HL-60 (cell line): Measurements from ENCODE around the gene ZNF544.

Experiments used
- DNase-seq, 2 experiments: peaks; one replicate each; pipeline ENCODE4 v3.0.0-alpha.2; 2010 to 2020; ENCODE audit warnings: low read depth in 1 of 2, low spot score in 1 of 2
- H3K27ac ChIP-seq: fragments of 250-450 bp; sonication (Bioruptor Pico); replicated peaks from 2 replicates; pipeline ENCODE4 v1.5.1; 2020; ENCODE audit warnings: mild to moderate bottlenecking, moderate library complexity
- H3K27me3 ChIP-seq: fragments of 250-450 bp; sonication (Bioruptor Pico); 2 replicates; pipeline ENCODE4 v1.5.1; 2021; ENCODE audit warnings: mild to moderate bottlenecking, moderate library complexity; ENCODE audit not compliant: insufficient read depth, poor library complexity, severe bottlenecking
- H3K4me3 ChIP-seq: replicated peaks from 2 replicates; pipeline ENCODE4 v1.5.1; 2011; ENCODE audit warnings: mild to moderate bottlenecking, control low read depth, low read length; ENCODE audit not compliant: insufficient read depth
- GABPA ChIP-seq: IDR thresholded peaks from 2 replicates; pipeline ENCODE4 v1.6.1; 2012; ENCODE audit warnings: low read depth
- POLR2AphosphoS5 ChIP-seq: IDR thresholded peaks from 2 replicates; pipeline ENCODE4 v1.6.1; 2012; ENCODE audit warnings: low read depth
- REST ChIP-seq: IDR thresholded peaks from 2 replicates; pipeline ENCODE4 v1.6.1; 2012; ENCODE audit warnings: low read depth; ENCODE audit not compliant: insufficient replicate concordance
- SPI1 ChIP-seq: IDR thresholded peaks from 2 replicates; pipeline ENCODE4 v1.6.1; 2012; ENCODE audit warnings: low read depth, mild to moderate bottlenecking, borderline replicate concordance
- TF ChIP-seq, protein P1 (sequence below): IDR thresholded peaks from one replicate; pipeline ENCODE4 v1.5.1; 2011; ENCODE audit warnings: low read length, control low read depth, inconsistent platforms; ENCODE audit not compliant: insufficient read depth

ZNF544 gene

GRCh38 chr19:58311345-58311865, 82.7 kb downstream of the ZNF544 start:
- Histone ChIP-seq H3K27ac (no peak overlapping the region), H3K4me3 (no peak overlapping the region), H3K27me3 (no peaks in the 10 kb centered on the region)
- no peak for TF ChIP-seq GABPA
- TF ChIP-seq REST: no peak
- TF ChIP-seq POLR2AphosphoS5: no peak
- TF ChIP-seq SPI1: no peak
- TF ChIP-seq, protein P1, sequence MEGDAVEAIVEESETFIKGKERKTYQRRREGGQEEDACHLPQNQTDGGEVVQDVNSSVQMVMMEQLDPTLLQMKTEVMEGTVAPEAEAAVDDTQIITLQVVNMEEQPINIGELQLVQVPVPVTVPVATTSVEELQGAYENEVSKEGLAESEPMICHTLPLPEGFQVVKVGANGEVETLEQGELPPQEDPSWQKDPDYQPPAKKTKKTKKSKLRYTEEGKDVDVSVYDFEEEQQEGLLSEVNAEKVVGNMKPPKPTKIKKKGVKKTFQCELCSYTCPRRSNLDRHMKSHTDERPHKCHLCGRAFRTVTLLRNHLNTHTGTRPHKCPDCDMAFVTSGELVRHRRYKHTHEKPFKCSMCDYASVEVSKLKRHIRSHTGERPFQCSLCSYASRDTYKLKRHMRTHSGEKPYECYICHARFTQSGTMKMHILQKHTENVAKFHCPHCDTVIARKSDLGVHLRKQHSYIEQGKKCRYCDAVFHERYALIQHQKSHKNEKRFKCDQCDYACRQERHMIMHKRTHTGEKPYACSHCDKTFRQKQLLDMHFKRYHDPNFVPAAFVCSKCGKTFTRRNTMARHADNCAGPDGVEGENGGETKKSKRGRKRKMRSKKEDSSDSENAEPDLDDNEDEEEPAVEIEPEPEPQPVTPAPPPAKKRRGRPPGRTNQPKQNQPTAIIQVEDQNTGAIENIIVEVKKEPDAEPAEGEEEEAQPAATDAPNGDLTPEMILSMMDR: no peak
- no peak for DNase-seq
